Astrocyte of the cerebellum (primary cell): Measurements from ENCODE around the gene PDSS2.

Experiments
- DNase-seq: peaks from one replicate; pipeline ENCODE4 v3.0.0-alpha.2; 2011; ENCODE audit warnings: low read depth
- H3K4me3 ChIP-seq: 2 replicates; pipeline ENCODE4 v1.5.1; 2011; ENCODE audit warnings: mild to moderate bottlenecking, low read depth, low read length, moderate library complexity
- CTCF ChIP-seq: IDR thresholded peaks from 2 replicates; pipeline ENCODE4 v1.5.1; 2012; ENCODE audit warnings: low read length, low read depth, moderate library complexity, mild to moderate bottlenecking; ENCODE audit errors: missing control alignments
- in situ Hi-C: cut with HindIII; loops from 2 replicates; pipeline ENCODE4 v1.10.0; 2017; ENCODE audit warnings: low sequenced_read_pairs

PDSS2 gene

GRCh38 chr6:107444277-107444676 is 15.1 kb downstream of the PDSS2 start:
- no peak overlapping the region for H3K4me3 ChIP-seq
- no peak for TF ChIP-seq CTCF
- no peak for DNase-seq
- in situ Hi-C loops, result no loop called here

GRCh38 chr6:107443608-107444267 is 15.6 kb downstream of the PDSS2 start:
- in situ Hi-C loops, result no loop called here
- TF ChIP-seq CTCF, result no peak
- H3K4me3 ChIP-seq, result no peak overlapping the region
- no peak for DNase-seq

- H3K4me3 ChIP-seq, result no peak overlapping the region
- in situ Hi-C loops, result no loop called here
- no peak for TF ChIP-seq CTCF
- no peak for DNase-seq
Measured at GRCh38 chr6:107442938-107443607, 16.3 kb downstream of the PDSS2 start.

- no peak overlapping the region for H3K4me3 ChIP-seq
- in situ Hi-C loops, result no loop called here
- TF ChIP-seq CTCF, result no peak
- DNase-seq, result no peak
Measured at GRCh38 chr6:107441682-107442081, 17.7 kb downstream of the PDSS2 start.

GRCh38 chr6:107440936-107441335 is 18.4 kb downstream of the PDSS2 start:
- in situ Hi-C loops, result no loop called here
- H3K4me3 ChIP-seq, result no peak overlapping the region
- TF ChIP-seq CTCF, result no peak
- no peak for DNase-seq

GRCh38 chr6:107439406-107439805 is 20.0 kb downstream of the PDSS2 start:
- in situ Hi-C loops, result no loop called here
- DNase-seq, result no peak
- no peak for TF ChIP-seq CTCF
- H3K4me3 ChIP-seq, result no peak overlapping the region
